GM06990 (cell line): ENCODE data around the gene WNT4.
"Not testable (repeated sequence)": the region's sequence is repeated elsewhere in the genome, so short reads cannot be mapped to it uniquely, and the experiment has no call there.

Source experiments
- DNase-seq: peaks from one replicate; pipeline ENCODE4 v3.0.0-alpha.2; 2011; ENCODE audit not compliant: insufficient read length; ENCODE audit errors: extremely low read depth
- H3K27me3 ChIP-seq: replicated peaks from 2 replicates; pipeline ENCODE4 v1.6.0; 2011; ENCODE audit warnings: low read length; ENCODE audit not compliant: control insufficient read depth, insufficient read depth
- H3K36me3 ChIP-seq: 2 replicates; pipeline ENCODE4 v1.5.1; 2011; ENCODE audit warnings: low read length; ENCODE audit not compliant: control insufficient read depth, insufficient read depth
- H3K4me3 ChIP-seq: replicated peaks from 2 replicates; pipeline ENCODE4 v1.5.1; 2011; ENCODE audit warnings: low read depth, mild to moderate bottlenecking, control low read depth, low read length
- TF ChIP-seq, protein P1 (sequence below): IDR thresholded peaks from 2 replicates; pipeline ENCODE4 v1.5.1; 2011; ENCODE audit warnings: low read length, control low read depth, mild to moderate bottlenecking, inconsistent platforms; ENCODE audit not compliant: insufficient read depth, poor library complexity, severe bottlenecking

WNT4 gene

GRCh38 chr1:22098752-22099151 lies 44.1 kb downstream of the WNT4 start:
- no peak for DNase-seq
- Histone ChIP-seq H3K36me3 (peaks cover 17% of the 10 kb centered on the region), H3K4me3 (no peak overlapping the region), H3K27me3 (no peaks in the 10 kb centered on the region)
- TF ChIP-seq, protein P1, sequence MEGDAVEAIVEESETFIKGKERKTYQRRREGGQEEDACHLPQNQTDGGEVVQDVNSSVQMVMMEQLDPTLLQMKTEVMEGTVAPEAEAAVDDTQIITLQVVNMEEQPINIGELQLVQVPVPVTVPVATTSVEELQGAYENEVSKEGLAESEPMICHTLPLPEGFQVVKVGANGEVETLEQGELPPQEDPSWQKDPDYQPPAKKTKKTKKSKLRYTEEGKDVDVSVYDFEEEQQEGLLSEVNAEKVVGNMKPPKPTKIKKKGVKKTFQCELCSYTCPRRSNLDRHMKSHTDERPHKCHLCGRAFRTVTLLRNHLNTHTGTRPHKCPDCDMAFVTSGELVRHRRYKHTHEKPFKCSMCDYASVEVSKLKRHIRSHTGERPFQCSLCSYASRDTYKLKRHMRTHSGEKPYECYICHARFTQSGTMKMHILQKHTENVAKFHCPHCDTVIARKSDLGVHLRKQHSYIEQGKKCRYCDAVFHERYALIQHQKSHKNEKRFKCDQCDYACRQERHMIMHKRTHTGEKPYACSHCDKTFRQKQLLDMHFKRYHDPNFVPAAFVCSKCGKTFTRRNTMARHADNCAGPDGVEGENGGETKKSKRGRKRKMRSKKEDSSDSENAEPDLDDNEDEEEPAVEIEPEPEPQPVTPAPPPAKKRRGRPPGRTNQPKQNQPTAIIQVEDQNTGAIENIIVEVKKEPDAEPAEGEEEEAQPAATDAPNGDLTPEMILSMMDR, result no peak

GRCh38 chr1:22096463-22096862 lies 46.4 kb downstream of the WNT4 start:
- DNase-seq, result no peak
- H3K36me3 ChIP-seq, result peaks cover 18% of the 10 kb centered on the region
- no peaks in the 10 kb centered on the region for H3K27me3 ChIP-seq
- TF ChIP-seq, protein P1, result no peak
- no peak overlapping the region for H3K4me3 ChIP-seq

- no peak overlapping the region for H3K4me3 ChIP-seq
- DNase-seq, result no peak
- H3K27me3 ChIP-seq, result no peaks in the 10 kb centered on the region
- H3K36me3 ChIP-seq, result peaks cover 18% of the 10 kb centered on the region
- TF ChIP-seq, protein P1, result no peak
Observed at GRCh38 chr1:22096036-22096435, 46.9 kb downstream of the WNT4 start.

GRCh38 chr1:22093513-22093912 lies 49.4 kb downstream of the WNT4 start:
- peaks cover 18% of the 10 kb centered on the region for H3K36me3 ChIP-seq
- TF ChIP-seq, protein P1, result no peak

DNA sequence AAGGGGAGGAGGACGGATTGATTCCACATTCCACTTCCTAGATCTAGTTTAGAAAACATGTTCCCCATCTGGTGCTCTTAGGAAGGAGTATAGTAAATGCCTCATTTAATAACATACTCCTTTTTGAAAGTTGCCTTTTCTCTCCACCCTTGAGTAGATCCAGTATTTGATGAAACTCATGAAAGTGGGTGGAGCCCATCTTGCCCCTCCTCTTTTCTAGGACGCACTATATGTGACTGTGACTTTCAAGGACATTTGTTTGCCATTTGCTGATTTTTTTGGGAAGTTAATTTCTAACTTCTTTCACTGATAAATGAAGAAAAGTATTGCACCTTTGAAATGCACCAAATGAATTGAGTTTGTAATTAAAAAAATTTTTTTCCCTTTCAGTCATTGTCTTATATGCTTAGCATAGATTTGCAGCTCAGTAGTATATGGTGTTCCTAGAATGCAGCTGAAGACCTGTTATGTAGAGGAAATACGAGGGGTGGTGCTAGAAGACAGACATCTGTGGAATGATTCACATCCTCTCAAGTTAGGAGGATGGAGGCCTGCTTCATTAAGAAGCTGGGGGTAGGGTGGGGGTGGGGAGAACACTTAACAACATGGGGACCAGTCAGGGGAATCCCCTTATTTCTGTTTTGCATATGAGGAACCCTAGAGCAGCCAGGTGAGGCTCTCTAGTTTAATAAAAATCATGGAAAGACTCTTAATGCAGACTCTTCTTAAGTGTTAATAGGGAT lies 50.7 kb downstream of the WNT4 start:
- peaks cover 14% of the 10 kb centered on the region for H3K36me3 ChIP-seq
- not testable (repeated sequence) for DNase-seq, H3K4me3 ChIP-seq, H3K27me3 ChIP-seq

More at GRCh38 chr1:22093513-22093912, 49.4 kb downstream of the WNT4 start:
- Histone ChIP-seq H3K4me3 (no peak overlapping the region), H3K27me3 (no peaks in the 10 kb centered on the region)
- no peak for DNase-seq

DNA sequence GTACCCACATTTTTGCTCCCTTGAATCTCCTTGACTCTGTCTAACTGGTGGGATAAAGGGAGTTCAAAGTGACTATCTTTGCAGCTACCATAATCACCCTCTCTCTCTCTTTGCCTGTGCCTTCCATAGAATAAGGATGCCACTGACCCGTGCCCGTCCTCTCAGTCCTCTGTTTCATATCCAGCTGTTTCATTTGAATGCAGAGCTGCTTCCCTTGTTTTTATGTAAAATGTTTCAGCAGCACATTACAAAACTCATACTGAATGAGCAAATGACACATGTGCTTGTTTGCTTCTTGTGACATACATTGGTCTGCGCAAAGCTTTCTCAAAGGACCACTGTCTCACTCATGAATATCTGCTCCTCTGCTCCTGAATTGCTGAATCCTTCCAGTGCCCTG lies 52.0 kb downstream of the WNT4 start:
- DNase-seq, result no peak
- TF ChIP-seq, protein P1, result no peak
- Histone ChIP-seq H3K27me3 (no peaks in the 10 kb centered on the region), H3K4me3 (no peak overlapping the region), H3K36me3 (peaks cover 11% of the 10 kb centered on the region)
